GM21619 (cell line): ENCODE results near the gene KCTD13.
A peak's percentile ranks its signal among the peaks of the same experiment; 100 is the strongest.
"Not testable (repeated sequence)": the region's sequence is repeated elsewhere in the genome, so short reads cannot be mapped to it uniquely, and the experiment has no call there.

ENCODE experiments used
- ATAC-seq: cut with Tn5 transposase; IDR thresholded peaks from one replicate; pipeline ENCODE4 v1.9.1; 2021; ENCODE audit not compliant: unreplicated experiment

The KCTD13 gene

GRCh38 chr16:29925781-29926710 is at the start of gene KCTD13:
TSS of gene KCTD13 (minus strand) at chr16:29926226. CDS start at chr16:29926033, 193 bp downstream.
- peak; percentile 82 for ATAC-seq

- ATAC-seq, result no peak
These were observed 49.1 kb upstream of the KCTD13 start for GRCh38 chr16:29975134-29975538.

GRCh38 chr16:29974291-29975133 is 48.5 kb upstream of the KCTD13 start:
- peak; percentile 1 for ATAC-seq

- peak; percentile 80 for ATAC-seq
These were observed 47.6 kb upstream of the KCTD13 start, which contains the start of gene TAOK2 for GRCh38 chr16:29973384-29974246. TSS of gene TAOK2 (plus strand) at chr16:29973868. CDS start at chr16:29977773, 3,905 bp downstream.

GRCh38 chr16:29972992-29973383 is 47.0 kb upstream of the KCTD13 start:
- no peak for ATAC-seq

GRCh38 chr16:29972500-29972899 is 46.5 kb upstream of the KCTD13 start:
- no peak for ATAC-seq

- no peak for ATAC-seq
These were observed 45.3 kb upstream of the KCTD13 start for GRCh38 chr16:29971304-29971703.

GRCh38 chr16:29968205-29968604 is 42.2 kb upstream of the KCTD13 start:
- no peak for ATAC-seq

GRCh38 chr16:29963021-29963743 is 37.2 kb upstream of the KCTD13 start:
- ATAC-seq, result no peak

GRCh38 chr16:29962344-29962994 is 36.4 kb upstream of the KCTD13 start:
- no peak for ATAC-seq

- ATAC-seq, result peak; percentile 72
These were observed 35.7 kb upstream of the KCTD13 start, which contains the start of gene TMEM219 for GRCh38 chr16:29961479-29962343. TSS of gene TMEM219 (plus strand) at chr16:29962079. CDS start at chr16:29963144, 1,065 bp downstream.

GRCh38 chr16:29961127-29961478 is 35.1 kb upstream of the KCTD13 start:
- ATAC-seq, result no peak

GRCh38 chr16:29959821-29960220 is 33.8 kb upstream of the KCTD13 start:
- not testable (repeated sequence) for ATAC-seq

- ATAC-seq, result no peak
These were observed 33.3 kb upstream of the KCTD13 start for GRCh38 chr16:29959293-29959692.

GRCh38 chr16:29958756-29959155 is 32.7 kb upstream of the KCTD13 start:
- ATAC-seq, result no peak

- no peak for ATAC-seq
These were observed 25.8 kb upstream of the KCTD13 start for GRCh38 chr16:29951625-29952365.

GRCh38 chr16:29950806-29951461 is 24.9 kb upstream of the KCTD13 start:
- ATAC-seq, result no peak
